ENCODE data around the gene KPNA4. TPM values are rescaled to one million over a fixed set of nuclear protein-coding genes. Genes with fewer than 3 reads are reported as not detected.

Gene KPNA4
- total and polyA plus RNA-seq, 8 donors = 47.2 to 64.2 (median 58.6) TPM

GRCh38 chr3:160566499-160566898 is 1.1 kb upstream of the KPNA4 start:
- Histone ChIP-seq H3K4me3 (peak overlapping the region; percentile 71 to 74), H3K36me3 (peaks cover 0 to 4% of the 10 kb centered on the region in 2 donors), H3K27ac (peak overlapping the region; percentile 97 to 99), H3K9me3 (no peaks in the 10 kb centered on the region), H3K27me3 (no peaks in the 10 kb centered on the region), H3K4me1 (peaks cover 25 to 48% of the 10 kb centered on the region in 2 donors)
- DNase-seq (no peak), ATAC-seq (no peak)
- intact Hi-C loops (cut with DNase I) = no loop called here
- no peak for TF ChIP-seq CTCF (IDR thresholded peaks at IDR 0.05)

- Histone ChIP-seq H3K4me1 (peaks cover 25 to 57% of the 10 kb centered on the region in 2 donors), H3K4me3 (peak overlapping the region; percentile 71 to 74), H3K27me3 (no peaks in the 10 kb centered on the region), H3K27ac (peak overlapping the region; percentile 97 to 99), H3K36me3 (peaks cover 0 to 4% of the 10 kb centered on the region in 2 donors), H3K9me3 (no peaks in the 10 kb centered on the region)
- intact Hi-C loops (cut with DNase I) = no loop called here
- ATAC-seq (peak; percentile 73), DNase-seq (peak; percentile 63 to 93 (median 71))
- TF ChIP-seq CTCF (IDR thresholded peaks at IDR 0.05) = no peak
Observed at GRCh38 chr3:160564949-160565441, 376 bp downstream of the KPNA4 start.

GRCh38 chr3:160564258-160564911 is 986 bp downstream of the KPNA4 start:
- Histone ChIP-seq H3K9me3 (no peaks in the 10 kb centered on the region), H3K27ac (peak overlapping the region; percentile 97 to 99), H3K36me3 (peaks cover 0 to 4% of the 10 kb centered on the region in 2 donors), H3K4me3 (peak overlapping the region; percentile 71 to 74), H3K4me1 (peaks cover 26 to 57% of the 10 kb centered on the region in 2 donors), H3K27me3 (no peaks in the 10 kb centered on the region)
- DNase-seq (peak in 2 of 4 donors; percentile 12 to 43), ATAC-seq (no peak)
- no peak for TF ChIP-seq CTCF (IDR thresholded peaks at IDR 0.05)
- intact Hi-C loops (cut with DNase I) = no loop called here

GRCh38 chr3:160562952-160563351 is 2.4 kb downstream of the KPNA4 start:
- ATAC-seq (no peak), DNase-seq (no peak)
- no peaks in the 10 kb centered on the region for H3K36me3 ChIP-seq
- intact Hi-C loops (cut with DNase I) = no loop called here
- peaks cover 32 to 69% of the 10 kb centered on the region in 2 donors for H3K4me1 ChIP-seq
- H3K4me3 ChIP-seq = peak overlapping the region in 1 of 2 donors; percentile 71
- no peak overlapping the region for H3K27ac ChIP-seq
- H3K9me3 ChIP-seq = no peaks in the 10 kb centered on the region
- TF ChIP-seq CTCF (IDR thresholded peaks at IDR 0.05) = no peak
- H3K27me3 ChIP-seq = no peaks in the 10 kb centered on the region

GRCh38 chr3:160557571-160557970 is 7.8 kb downstream of the KPNA4 start:
- ATAC-seq (no peak), DNase-seq (no peak)
- no peak overlapping the region for H3K4me3 ChIP-seq
- no peak overlapping the region for H3K27ac ChIP-seq
- no peaks in the 10 kb centered on the region for H3K27me3 ChIP-seq
- no peaks in the 10 kb centered on the region for H3K36me3 ChIP-seq
- TF ChIP-seq CTCF (IDR thresholded peaks at IDR 0.05) = no peak
- intact Hi-C loops (cut with DNase I) = no loop called here
- H3K9me3 ChIP-seq = no peaks in the 10 kb centered on the region
- H3K4me1 ChIP-seq = peaks cover 14 to 69% of the 10 kb centered on the region in 2 donors

Measured in left lung (tissue), 10 donors.